GM23338 (cell line): ENCODE results near the gene RELL1. TPM values are rescaled to one million over a fixed set of nuclear protein-coding genes. Genes with fewer than 3 reads are reported as not detected.

Experiments
- ATAC-seq: fragments of 200-7000 bp; cut with Tn5 transposase; 3 replicates; pipeline ENCODE4 v1.9.1; 2020
- DNase-seq: peaks from one replicate; pipeline ENCODE4 v3.0.0-alpha.2; 2015; ENCODE audit warnings: low spot score
- H2AFZ ChIP-seq: fragments of 200-600 bp; sonication (generic); 2 replicates; pipeline ENCODE4 v1.8.0; 2016; ENCODE audit warnings: antibody characterized with exemption, mild to moderate bottlenecking, moderate library complexity
- H3F3A ChIP-seq: fragments of 200-600 bp; sonication (generic); replicated peaks from 2 replicates; pipeline ENCODE4 v1.8.0; 2017; ENCODE audit warnings: antibody characterized with exemption, mixed run types, low read depth
- H3K27ac ChIP-seq: fragments of 200-600 bp; sonication (generic); 2 replicates; pipeline ENCODE4 v1.6.1; 2016; ENCODE audit warnings: low read depth
- H3K27me3 ChIP-seq: fragments of 200-600 bp; sonication (generic); 2 replicates; pipeline ENCODE4 v1.8.0; 2016; ENCODE audit warnings: mild to moderate bottlenecking, mixed run types, moderate library complexity; ENCODE audit not compliant: insufficient read depth
- H3K36me3 ChIP-seq: fragments of 200-600 bp; sonication (generic); 2 replicates; pipeline ENCODE4 v1.8.0; 2016; ENCODE audit warnings: mild to moderate bottlenecking; ENCODE audit not compliant: insufficient read depth
- H3K4me1 ChIP-seq: fragments of 200-600 bp; sonication (generic); 2 replicates; pipeline ENCODE4 v1.8.0; 2016; ENCODE audit warnings: mild to moderate bottlenecking, moderate library complexity; ENCODE audit not compliant: insufficient read depth
- H3K4me2 ChIP-seq: fragments of 200-600 bp; sonication (generic); 2 replicates; pipeline ENCODE4 v1.7.1; 2017; ENCODE audit warnings: mixed run types
- H3K4me3 ChIP-seq: fragments of 200-600 bp; sonication (generic); 2 replicates; pipeline ENCODE4 v1.6.1; 2016; ENCODE audit warnings: mixed run types
- H3K79me2 ChIP-seq: fragments of 200-600 bp; sonication (generic); replicated peaks from 2 replicates; pipeline ENCODE4 v1.8.0; 2017; ENCODE audit warnings: mild to moderate bottlenecking; ENCODE audit not compliant: insufficient read depth
- H3K9me2 ChIP-seq: fragments of 200-600 bp; sonication (generic); 2 replicates; pipeline ENCODE4 v1.8.0; 2017; ENCODE audit not compliant: insufficient read depth
- H4K20me1 ChIP-seq: fragments of 200-600 bp; sonication (generic); replicated peaks from 2 replicates; pipeline ENCODE4 v1.8.0; 2017; ENCODE audit warnings: mild to moderate bottlenecking; ENCODE audit not compliant: insufficient read depth
- H3K27ac Mint-ChIP-seq: 2 replicates; pipeline ENCODE4 v1.8.0; 2020; ENCODE audit warnings: inconsistent platforms, mild to moderate bottlenecking, moderate library complexity, mixed read lengths
- H3K27me3 Mint-ChIP-seq: 3 replicates; pipeline ENCODE4 v1.8.0; 2022; ENCODE audit warnings: low read depth, mild to moderate bottlenecking, moderate library complexity, mixed read lengths, inconsistent platforms; ENCODE audit not compliant: insufficient read depth, poor library complexity
- H3K36me3 Mint-ChIP-seq: 3 replicates; pipeline ENCODE4 v1.8.0; 2021; ENCODE audit warnings: low read depth, mild to moderate bottlenecking, inconsistent platforms, moderate library complexity, mixed read lengths
- H3K4me1 Mint-ChIP-seq: 3 replicates; pipeline ENCODE4 v1.8.0; 2020; ENCODE audit warnings: mild to moderate bottlenecking, inconsistent platforms, mixed read lengths
- H3K4me3 Mint-ChIP-seq: 3 replicates; pipeline ENCODE4 v1.8.0; 2021; ENCODE audit warnings: moderate library complexity, mild to moderate bottlenecking, inconsistent platforms, mixed read lengths
- H3K9me3 Mint-ChIP-seq: 3 replicates; pipeline ENCODE4 v1.8.0; 2020; ENCODE audit warnings: moderate library complexity, mild to moderate bottlenecking, inconsistent platforms, mixed read lengths
- CREB1 ChIP-seq: fragments of 250-450 bp; sonication (Bioruptor Pico); IDR thresholded peaks from 2 replicates; pipeline ENCODE4 v1.5.0; 2020; ENCODE audit warnings: low read depth, mild to moderate bottlenecking, moderate library complexity
- CTCF ChIP-seq, 2 experiments: fragments of 200-600 bp in 1 of 2; sonication (generic) in 1 of 2; conservative IDR thresholded peaks; 2 replicates each; pipeline versions ENCODE4 v1.5.1 to v1.6.1; 2016 to 2017; ENCODE audit warnings: antibody characterized with exemption in 2 of 2, low read depth in 2 of 2, mild to moderate bottlenecking in 2 of 2, moderate library complexity in 1 of 2
- ETS1 ChIP-seq: IDR thresholded peaks from 2 replicates; pipeline ENCODE4 v1.6.1; 2016; ENCODE audit warnings: antibody characterized with exemption
- EZH2 ChIP-seq: fragments of 200-600 bp; sonication (generic); IDR thresholded peaks from one replicate; pipeline ENCODE4 v1.8.0; 2017; ENCODE audit warnings: antibody characterized with exemption, mild to moderate bottlenecking, low read depth; ENCODE audit not compliant: unreplicated experiment
- EZH2phosphoT487 ChIP-seq: fragments of 200-600 bp; sonication (generic); IDR thresholded peaks from one replicate; pipeline ENCODE4 v1.8.1; 2018; ENCODE audit warnings: antibody characterized with exemption; ENCODE audit not compliant: unreplicated experiment
- JUNB ChIP-seq: IDR thresholded peaks from one replicate; pipeline ENCODE4 v1.6.1; 2016; ENCODE audit warnings: antibody characterized with exemption; ENCODE audit not compliant: unreplicated experiment
- NANOG ChIP-seq: IDR thresholded peaks from 2 replicates; pipeline ENCODE4 v1.6.1; 2016; ENCODE audit warnings: antibody characterized with exemption, borderline replicate concordance
- POLR2AphosphoS5 ChIP-seq: IDR thresholded peaks from 2 replicates; pipeline ENCODE4 v1.6.1; 2016; ENCODE audit warnings: antibody characterized with exemption, low read depth
- REST ChIP-seq: IDR thresholded peaks from one replicate; pipeline ENCODE4 v1.6.1; 2018; ENCODE audit warnings: antibody characterized with exemption; ENCODE audit not compliant: unreplicated experiment
- STAT1 ChIP-seq: IDR thresholded peaks from one replicate; pipeline ENCODE4 v1.6.1; 2016; ENCODE audit warnings: antibody characterized with exemption; ENCODE audit not compliant: unreplicated experiment
- ZNF114 ChIP-seq: fragments of 250-450 bp; sonication (Bioruptor Pico); IDR thresholded peaks from 2 replicates; pipeline ENCODE4 v1.5.0; 2020; ENCODE audit warnings: mild to moderate bottlenecking, moderate library complexity
- ZNF331 ChIP-seq: fragments of 250-450 bp; sonication (Bioruptor Pico); IDR thresholded peaks from 2 replicates; pipeline ENCODE4 v1.5.0; 2020; ENCODE audit warnings: low read depth, mild to moderate bottlenecking, moderate library complexity
- polyA plus RNA-seq: library from polyadenylated mRNA; unstranded; fragments of >200 nt; fragmentation: Nextera tagmentation; extraction: Ambion mirVana; gene quantifications from 2 replicates; pipeline ENCODE4 v1.2.1, GENCODE V29; 2016
- total RNA-seq: library from RNA; depleted of rRNA; stranded (reverse); fragments of >200 nt; shearing (Covaris generic); gene quantifications from 2 replicates; pipeline ENCODE4 v1.2.3, GENCODE V29; 2014
- TF ChIP-seq, protein P1 (sequence below): fragments of 250-450 bp; sonication (Bioruptor Pico); IDR thresholded peaks from 2 replicates; pipeline ENCODE4 v1.5.0; 2020; ENCODE audit warnings: mild to moderate bottlenecking, moderate library complexity

Gene RELL1
- total and polyA plus RNA-seq, 2 experiments from 2014 or later, result 2.8 to 28.5 TPM

DNA sequence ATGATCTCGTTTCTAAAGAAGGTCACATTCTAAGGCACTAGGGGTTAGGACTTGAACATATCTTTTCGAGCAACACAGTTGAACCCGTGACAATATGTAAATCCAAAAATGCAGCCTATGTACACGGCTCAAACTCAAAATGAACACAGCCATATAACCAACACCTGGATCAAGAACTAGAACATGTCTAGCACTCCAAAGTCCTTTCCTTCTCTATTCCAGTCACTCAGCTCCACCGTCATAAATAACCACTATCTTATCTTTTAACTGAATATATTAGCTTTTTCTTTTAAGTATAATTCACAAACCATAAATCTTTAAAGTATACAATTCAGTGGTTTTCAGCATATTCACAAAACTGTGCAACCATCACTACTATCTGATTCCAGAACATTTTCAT, 19.4 kb upstream of the RELL1 start:
- H3K9me2 ChIP-seq, result no peaks in the 10 kb centered on the region
- Mint-ChIP-seq H3K4me3 (no peak overlapping the region), H3K9me3 (no peaks in the 10 kb centered on the region; the same call in 2 of the 3 replicates)

More for the DNA sequence above, 19.4 kb upstream of the RELL1 start:
- Histone ChIP-seq H4K20me1 (no peaks in the 10 kb centered on the region), H3F3A (no peaks in the 10 kb centered on the region), H3K4me2 (no peak overlapping the region), H3K27ac (no peak overlapping the region), H3K79me2 (no peaks in the 10 kb centered on the region), H3K4me3 (no peak overlapping the region), H3K27me3 (no peaks in the 10 kb centered on the region), H2AFZ (no peak overlapping the region), H3K36me3 (no peaks in the 10 kb centered on the region), H3K4me1 (no peaks in the 10 kb centered on the region)
- TF ChIP-seq STAT1 (no peak), EZH2 (no peak), ETS1 (no peak), ZNF114 (CRISPR knock-in tag) (no peak), JUNB (no peak), REST (no peak), ZNF331 (no peak), CTCF (conservative IDR thresholded peaks at IDR 0.05; ENCODE audit: low read depth in 2 of 2) (no peak), EZH2phosphoT487 (no peak), POLR2AphosphoS5 (no peak), CREB1 (CRISPR knock-in tag) (no peak), NANOG (no peak)
- TF ChIP-seq, protein P1, sequence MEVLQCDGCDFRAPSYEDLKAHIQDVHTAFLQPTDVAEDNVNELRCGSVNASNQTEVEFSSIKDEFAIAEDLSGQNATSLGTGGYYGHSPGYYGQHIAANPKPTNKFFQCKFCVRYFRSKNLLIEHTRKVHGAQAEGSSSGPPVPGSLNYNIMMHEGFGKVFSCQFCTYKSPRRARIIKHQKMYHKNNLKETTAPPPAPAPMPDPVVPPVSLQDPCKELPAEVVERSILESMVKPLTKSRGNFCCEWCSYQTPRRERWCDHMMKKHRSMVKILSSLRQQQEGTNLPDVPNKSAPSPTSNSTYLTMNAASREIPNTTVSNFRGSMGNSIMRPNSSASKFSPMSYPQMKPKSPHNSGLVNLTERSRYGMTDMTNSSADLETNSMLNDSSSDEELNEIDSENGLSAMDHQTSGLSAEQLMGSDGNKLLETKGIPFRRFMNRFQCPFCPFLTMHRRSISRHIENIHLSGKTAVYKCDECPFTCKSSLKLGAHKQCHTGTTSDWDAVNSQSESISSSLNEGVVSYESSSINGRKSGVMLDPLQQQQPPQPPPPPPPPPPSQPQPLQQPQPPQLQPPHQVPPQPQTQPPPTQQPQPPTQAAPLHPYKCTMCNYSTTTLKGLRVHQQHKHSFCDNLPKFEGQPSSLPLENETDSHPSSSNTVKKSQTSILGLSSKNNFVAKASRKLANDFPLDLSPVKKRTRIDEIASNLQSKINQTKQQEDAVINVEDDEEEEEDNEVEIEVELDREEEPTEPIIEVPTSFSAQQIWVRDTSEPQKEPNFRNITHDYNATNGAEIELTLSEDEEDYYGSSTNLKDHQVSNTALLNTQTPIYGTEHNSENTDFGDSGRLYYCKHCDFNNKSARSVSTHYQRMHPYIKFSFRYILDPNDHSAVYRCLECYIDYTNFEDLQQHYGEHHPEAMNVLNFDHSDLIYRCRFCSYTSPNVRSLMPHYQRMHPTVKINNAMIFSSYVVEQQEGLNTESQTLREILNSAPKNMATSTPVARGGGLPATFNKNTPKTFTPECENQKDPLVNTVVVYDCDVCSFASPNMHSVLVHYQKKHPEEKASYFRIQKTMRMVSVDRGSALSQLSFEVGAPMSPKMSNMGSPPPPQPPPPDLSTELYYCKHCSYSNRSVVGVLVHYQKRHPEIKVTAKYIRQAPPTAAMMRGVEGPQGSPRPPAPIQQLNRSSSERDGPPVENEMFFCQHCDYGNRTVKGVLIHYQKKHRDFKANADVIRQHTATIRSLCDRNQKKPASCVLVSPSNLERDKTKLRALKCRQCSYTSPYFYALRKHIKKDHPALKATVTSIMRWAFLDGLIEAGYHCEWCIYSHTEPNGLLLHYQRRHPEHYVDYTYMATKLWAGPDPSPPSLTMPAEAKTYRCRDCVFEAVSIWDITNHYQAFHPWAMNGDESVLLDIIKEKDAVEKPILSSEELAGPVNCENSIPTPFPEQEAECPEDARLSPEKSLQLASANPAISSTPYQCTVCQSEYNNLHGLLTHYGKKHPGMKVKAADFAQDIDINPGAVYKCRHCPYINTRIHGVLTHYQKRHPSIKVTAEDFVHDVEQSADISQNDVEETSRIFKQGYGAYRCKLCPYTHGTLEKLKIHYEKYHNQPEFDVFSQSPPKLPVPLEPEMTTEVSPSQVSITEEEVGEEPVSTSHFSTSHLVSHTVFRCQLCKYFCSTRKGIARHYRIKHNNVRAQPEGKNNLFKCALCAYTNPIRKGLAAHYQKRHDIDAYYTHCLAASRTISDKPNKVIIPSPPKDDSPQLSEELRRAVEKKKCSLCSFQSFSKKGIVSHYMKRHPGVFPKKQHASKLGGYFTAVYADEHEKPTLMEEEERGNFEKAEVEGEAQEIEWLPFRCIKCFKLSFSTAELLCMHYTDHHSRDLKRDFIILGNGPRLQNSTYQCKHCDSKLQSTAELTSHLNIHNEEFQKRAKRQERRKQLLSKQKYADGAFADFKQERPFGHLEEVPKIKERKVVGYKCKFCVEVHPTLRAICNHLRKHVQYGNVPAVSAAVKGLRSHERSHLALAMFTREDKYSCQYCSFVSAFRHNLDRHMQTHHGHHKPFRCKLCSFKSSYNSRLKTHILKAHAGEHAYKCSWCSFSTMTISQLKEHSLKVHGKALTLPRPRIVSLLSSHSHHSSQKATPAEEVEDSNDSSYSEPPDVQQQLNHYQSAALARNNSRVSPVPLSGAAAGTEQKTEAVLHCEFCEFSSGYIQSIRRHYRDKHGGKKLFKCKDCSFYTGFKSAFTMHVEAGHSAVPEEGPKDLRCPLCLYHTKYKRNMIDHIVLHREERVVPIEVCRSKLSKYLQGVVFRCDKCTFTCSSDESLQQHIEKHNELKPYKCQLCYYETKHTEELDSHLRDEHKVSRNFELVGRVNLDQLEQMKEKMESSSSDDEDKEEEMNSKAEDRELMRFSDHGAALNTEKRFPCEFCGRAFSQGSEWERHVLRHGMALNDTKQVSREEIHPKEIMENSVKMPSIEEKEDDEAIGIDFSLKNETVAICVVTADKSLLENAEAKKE (CRISPR knock-in tag), result no peak
- ATAC-seq (no peak), DNase-seq (no peak)
- no peaks in the 10 kb centered on the region for H3K4me1 Mint-ChIP-seq
- H3K36me3 Mint-ChIP-seq, result no peaks in the 10 kb centered on the region
- no peak overlapping the region for H3K27ac Mint-ChIP-seq
- no peaks in the 10 kb centered on the region for H3K27me3 Mint-ChIP-seq
